ENCODE measurements around the gene INTS6. TPM values are rescaled to one million over a fixed set of nuclear protein-coding genes. Genes with fewer than 3 reads are reported as not detected.

The INTS6 gene
- total and polyA plus RNA-seq, 2 donors (not counting 1 experiment from before 2014, with no cell fraction given), result 15.4 to 74.7 TPM

GRCh38 chr13:51499841-51500240 lies 47.0 kb upstream of the INTS6 start:
- H3K4me1 ChIP-seq (ENCODE audit: control insufficient read depth in 2 of 2, insufficient read depth in 2 of 2, low read length in 2 of 2), result peaks cover 0 to 8% of the 10 kb centered on the region in 2 donors
- no peak overlapping the region for H3K4me2 ChIP-seq (replicated peaks; ENCODE audit: low read depth, low read length, poor library complexity, severe bottlenecking)
- no peaks in the 10 kb centered on the region for H3K36me3 ChIP-seq (replicated peaks in 1 of 2; ENCODE audit: control extremely low read depth in 1 of 2, control insufficient read depth in 1 of 2, extremely low read depth in 1 of 2, insufficient read depth in 2 of 2, low read length in 1 of 2)
- H3K9me3 Mint-ChIP-seq (ENCODE audit: insufficient read depth), result no peaks in the 10 kb centered on the region
- ATAC-seq (ENCODE audit: low read depth) (no peak), DNase-seq (no peak)
- peaks cover 19% of the 10 kb centered on the region for H3K4me1 Mint-ChIP-seq
- no peak overlapping the region for H3K27ac Mint-ChIP-seq
- intact Hi-C loops (cut with micrococcal nuclease), result no loop called here
- H3K9ac ChIP-seq (ENCODE audit: low read length), result no peak overlapping the region
- H4K20me1 ChIP-seq (ENCODE audit: control insufficient read depth, insufficient read depth, low read length, poor library complexity, severe bottlenecking), result no peaks in the 10 kb centered on the region
- H3K9me3 ChIP-seq (ENCODE audit: control extremely low read depth in 1 of 3, control insufficient read depth in 2 of 3, insufficient read depth in 1 of 3, low read length in 2 of 3), result no peaks in the 10 kb centered on the region
- 88% methylated on average over 4 of the region's 4 CpGs for WGBS (ENCODE audit: insufficient coverage)
- H3K4me3 Mint-ChIP-seq, result no peak overlapping the region
- ChIA-PET CTCF (interaction anchor here (0.7 kb wide), 3 partner anchors 9 to 265 kb away, joined by 3 to 5 read pairs (median 3); no protein-coding TSS in a partner anchor), POLR2A (no interaction called here)
- peaks cover 0 to 4% (median 0%) of the 10 kb centered on the region in 4 experiments for H3K27me3 ChIP-seq (replicated peaks in 1 of 4; ENCODE audit: control extremely low read depth in 1 of 4, control insufficient read depth in 3 of 4, insufficient read depth in 4 of 4, low read length in 3 of 4)
- H2AFZ ChIP-seq (ENCODE audit: insufficient read depth, low read depth, low read length, poor library complexity, severe bottlenecking), result no peak overlapping the region
- no peaks in the 10 kb centered on the region for H3K79me2 ChIP-seq (ENCODE audit: control insufficient read depth, insufficient read depth, low read length)
- no peak overlapping the region for H3K27ac ChIP-seq (ENCODE audit: low read length in 2 of 2)
- TF ChIP-seq CTCF (IDR thresholded peaks at IDR 0.05), result no peak
- no peak for TF ChIP-seq EZH2 (IDR thresholded peaks at IDR 0.05; ENCODE audit: borderline replicate concordance, insufficient read depth, low read depth, low read length, poor library complexity, severe bottlenecking)
- no peak overlapping the region for H3K4me3 ChIP-seq (ENCODE audit: control extremely low read depth in 1 of 5, extremely low read depth in 1 of 5, insufficient read depth in 1 of 5, low read depth in 2 of 5, low read length in 4 of 5)
- H3K27me3 Mint-ChIP-seq, result peaks cover 12% of the 10 kb centered on the region

- WGBS (ENCODE audit: insufficient coverage), result no CpG with 5 or more reads among the region's 1 CpG
- H3K79me2 ChIP-seq (ENCODE audit: control insufficient read depth, insufficient read depth, low read length), result no peaks in the 10 kb centered on the region
- ATAC-seq (ENCODE audit: low read depth) (no peak), DNase-seq (no peak)
- no peaks in the 10 kb centered on the region for H3K4me1 ChIP-seq (ENCODE audit: control insufficient read depth in 2 of 2, insufficient read depth in 2 of 2, low read length in 2 of 2)
- ChIA-PET POLR2A (no interaction called here), CTCF (no interaction called here)
- Mint-ChIP-seq H3K9me3 (ENCODE audit: insufficient read depth) (no peaks in the 10 kb centered on the region), H3K4me1 (peaks cover 1% of the 10 kb centered on the region), H3K4me3 (no peak overlapping the region), H3K27me3 (peaks cover 12% of the 10 kb centered on the region), H3K27ac (no peak overlapping the region)
- no peak overlapping the region for H2AFZ ChIP-seq (ENCODE audit: insufficient read depth, low read depth, low read length, poor library complexity, severe bottlenecking)
- H3K36me3 ChIP-seq (replicated peaks in 1 of 2; ENCODE audit: control extremely low read depth in 1 of 2, control insufficient read depth in 1 of 2, extremely low read depth in 1 of 2, insufficient read depth in 2 of 2, low read length in 1 of 2), result no peaks in the 10 kb centered on the region
- TF ChIP-seq EZH2 (IDR thresholded peaks at IDR 0.05; ENCODE audit: borderline replicate concordance, insufficient read depth, low read depth, low read length, poor library complexity, severe bottlenecking) (no peak), CTCF (IDR thresholded peaks at IDR 0.05) (no peak)
- no peak overlapping the region for H3K4me2 ChIP-seq (replicated peaks; ENCODE audit: low read depth, low read length, poor library complexity, severe bottlenecking)
- no peaks in the 10 kb centered on the region for H4K20me1 ChIP-seq (ENCODE audit: control insufficient read depth, insufficient read depth, low read length, poor library complexity, severe bottlenecking)
- peaks cover 0 to 4% (median 1%) of the 10 kb centered on the region in 4 experiments for H3K27me3 ChIP-seq (replicated peaks in 1 of 4; ENCODE audit: control extremely low read depth in 1 of 4, control insufficient read depth in 3 of 4, insufficient read depth in 4 of 4, low read length in 3 of 4)
- no peak overlapping the region for H3K27ac ChIP-seq (ENCODE audit: low read length in 2 of 2)
- H3K9ac ChIP-seq (ENCODE audit: low read length), result no peak overlapping the region
- no peak overlapping the region for H3K4me3 ChIP-seq (ENCODE audit: control extremely low read depth in 1 of 5, extremely low read depth in 1 of 5, insufficient read depth in 1 of 5, low read depth in 2 of 5, low read length in 4 of 5)
- no peaks in the 10 kb centered on the region for H3K9me3 ChIP-seq (ENCODE audit: control extremely low read depth in 1 of 3, control insufficient read depth in 2 of 3, insufficient read depth in 1 of 3, low read length in 2 of 3)
- intact Hi-C loops (cut with micrococcal nuclease), result no loop called here
Observed at GRCh38 chr13:51495316-51495715, 42.5 kb upstream of the INTS6 start.

All from B cell (primary cell).